OCI-LY1 (cell line): Measurements from ENCODE around the gene AASDH.

Experiments used
- H2AFZ ChIP-seq: fragments of 200-600 bp; sonication (generic), shearing (Covaris generic); 2 replicates; pipeline ENCODE4 v1.6.0; 2014; ENCODE audit warnings: antibody characterized with exemption, mild to moderate bottlenecking, low read length
- H3F3A ChIP-seq: fragments of 200-600 bp; sonication (generic), shearing (Covaris generic); 2 replicates; pipeline ENCODE4 v1.6.0; 2014; ENCODE audit warnings: mild to moderate bottlenecking, antibody characterized with exemption, low read length, moderate library complexity; ENCODE audit not compliant: insufficient read depth
- H3K27ac ChIP-seq: fragments of 200-600 bp; sonication (generic); 2 replicates; pipeline ENCODE4 v1.5.1; 2014; ENCODE audit warnings: low read length, mixed run types, mild to moderate bottlenecking, low read depth; ENCODE audit not compliant: poor library complexity, severe bottlenecking
- H3K27me3 ChIP-seq: fragments of 200-600 bp; sonication (generic); 2 replicates; pipeline ENCODE4 v1.6.0; 2014; ENCODE audit warnings: antibody characterized with exemption, mild to moderate bottlenecking, low read length, moderate library complexity; ENCODE audit not compliant: insufficient read depth
- H3K36me3 ChIP-seq: fragments of 200-600 bp; sonication (generic); 2 replicates; pipeline ENCODE4 v1.6.1; 2014; ENCODE audit warnings: mild to moderate bottlenecking, antibody characterized with exemption, low read length, moderate library complexity, mixed read lengths; ENCODE audit not compliant: insufficient read depth
- H3K4me1 ChIP-seq: fragments of 200-600 bp; sonication (generic); 2 replicates; pipeline ENCODE4 v1.5.1; 2014; ENCODE audit warnings: mild to moderate bottlenecking, low read length, moderate library complexity; ENCODE audit not compliant: insufficient read depth, severe bottlenecking
- H3K4me2 ChIP-seq: fragments of 200-600 bp; sonication (generic), shearing (Covaris generic); 2 replicates; pipeline ENCODE4 v1.6.1; 2014; ENCODE audit warnings: low read length
- H3K4me3 ChIP-seq: fragments of 200-600 bp; sonication (generic); 2 replicates; pipeline ENCODE4 v1.5.1; 2014; ENCODE audit warnings: low read length, low read depth, mild to moderate bottlenecking, mixed read lengths; ENCODE audit not compliant: poor library complexity, severe bottlenecking
- H3K79me2 ChIP-seq: fragments of 200-600 bp; shearing (Covaris generic); 2 replicates; pipeline ENCODE4 v1.6.1; 2016; ENCODE audit warnings: mixed run types, low read length, mixed read lengths; ENCODE audit not compliant: insufficient read depth
- H3K9ac ChIP-seq: fragments of 200-600 bp; sonication (generic), shearing (Covaris generic); 2 replicates; pipeline ENCODE4 v1.6.1; 2014; ENCODE audit warnings: mild to moderate bottlenecking, low read length, mixed read lengths
- H3K9me2 ChIP-seq: fragments of 200-600 bp; sonication (generic), shearing (Covaris generic); 2 replicates; pipeline ENCODE4 v1.6.1; 2014; ENCODE audit warnings: low read depth, mild to moderate bottlenecking, low read length, mixed read lengths
- H3K9me3 ChIP-seq: fragments of 200-600 bp; shearing (Covaris generic); 2 replicates; pipeline ENCODE4 v1.6.1; 2014; ENCODE audit warnings: low read length, mixed read lengths
- H4K20me1 ChIP-seq: fragments of 200-600 bp; sonication (generic), shearing (Covaris generic); 2 replicates; pipeline ENCODE4 v1.6.0; 2016; ENCODE audit warnings: mild to moderate bottlenecking, low read length; ENCODE audit not compliant: insufficient read depth
- CTCF ChIP-seq: fragments of 200-600 bp; sonication (generic), shearing (Covaris generic); IDR thresholded peaks from 2 replicates; pipeline ENCODE4 v1.5.1; 2017; ENCODE audit warnings: mild to moderate bottlenecking, antibody characterized with exemption, low read length, moderate library complexity, mixed read lengths
- EZH2 ChIP-seq: fragments of 200-600 bp; sonication (generic), shearing (Covaris generic); IDR thresholded peaks from 2 replicates; pipeline ENCODE4 v1.8.0; 2017; ENCODE audit warnings: borderline replicate concordance, mixed run types, mild to moderate bottlenecking, antibody characterized with exemption, low read length, moderate library complexity, mixed read lengths

The AASDH gene

DNA sequence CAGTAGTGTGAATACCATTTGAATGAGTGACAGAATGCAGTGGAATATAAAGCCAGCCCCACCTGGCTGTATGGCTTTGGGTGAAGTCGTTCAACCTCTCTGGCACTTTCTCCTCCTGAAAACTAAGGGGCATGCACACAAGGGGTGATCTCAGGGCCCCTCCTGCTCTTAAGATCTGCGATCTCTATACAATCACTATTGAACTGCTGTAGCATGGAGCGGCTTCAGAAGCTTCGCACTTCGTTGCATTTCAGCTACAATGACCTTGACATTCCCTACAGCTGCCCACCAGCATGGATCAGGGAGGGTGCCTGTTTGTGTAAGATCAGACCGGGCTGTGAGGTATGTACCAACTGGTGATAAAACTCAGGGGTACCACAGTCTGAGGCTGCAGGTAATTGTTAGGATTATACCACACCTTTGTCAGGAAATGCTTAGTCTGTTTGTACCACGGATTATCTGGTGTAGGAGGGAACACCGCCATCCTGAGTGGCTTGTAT lies 85.2 kb downstream of the AASDH start:
- H3K79me2 ChIP-seq, result no peaks in the 10 kb centered on the region
- no peak overlapping the region for H3K4me2 ChIP-seq
- no peaks in the 10 kb centered on the region for H3F3A ChIP-seq
- H3K27ac ChIP-seq, result no peak overlapping the region
- no peak overlapping the region for H3K4me3 ChIP-seq
- no peak overlapping the region for H2AFZ ChIP-seq
- H3K36me3 ChIP-seq, result no peaks in the 10 kb centered on the region
- H3K4me1 ChIP-seq, result no peaks in the 10 kb centered on the region
- no peaks in the 10 kb centered on the region for H3K27me3 ChIP-seq
- TF ChIP-seq EZH2 (no peak), CTCF (no peak)
- H3K9ac ChIP-seq, result no peak overlapping the region
- no peaks in the 10 kb centered on the region for H3K9me3 ChIP-seq
- no peaks in the 10 kb centered on the region for H3K9me2 ChIP-seq
- H4K20me1 ChIP-seq, result no peaks in the 10 kb centered on the region

GRCh38 chr4:56301181-56301996 lies 85.9 kb downstream of the AASDH start:
- H3K36me3 ChIP-seq, result no peaks in the 10 kb centered on the region
- no peaks in the 10 kb centered on the region for H3K79me2 ChIP-seq
- H3K9me3 ChIP-seq, result no peaks in the 10 kb centered on the region
- no peaks in the 10 kb centered on the region for H3K4me1 ChIP-seq
- no peak overlapping the region for H2AFZ ChIP-seq
- H4K20me1 ChIP-seq, result no peaks in the 10 kb centered on the region
- no peaks in the 10 kb centered on the region for H3K9me2 ChIP-seq
- H3K27me3 ChIP-seq, result no peaks in the 10 kb centered on the region
- no peak overlapping the region for H3K4me3 ChIP-seq
- H3F3A ChIP-seq, result no peaks in the 10 kb centered on the region
- no peak overlapping the region for H3K9ac ChIP-seq
- TF ChIP-seq EZH2 (no peak), CTCF (peak; percentile 88)
- H3K27ac ChIP-seq, result no peak overlapping the region
- no peak overlapping the region for H3K4me2 ChIP-seq

- Histone ChIP-seq H3K4me3 (no peak overlapping the region), H3K27me3 (no peaks in the 10 kb centered on the region), H3K9me3 (no peaks in the 10 kb centered on the region), H3K9me2 (no peaks in the 10 kb centered on the region), H3K4me1 (no peaks in the 10 kb centered on the region), H2AFZ (no peak overlapping the region), H3F3A (no peaks in the 10 kb centered on the region), H3K79me2 (no peaks in the 10 kb centered on the region), H3K9ac (no peak overlapping the region), H4K20me1 (no peaks in the 10 kb centered on the region), H3K4me2 (no peak overlapping the region), H3K36me3 (no peaks in the 10 kb centered on the region), H3K27ac (no peak overlapping the region)
- TF ChIP-seq EZH2, result no peak
- no peak for TF ChIP-seq CTCF
Measured at GRCh38 chr4:56298236-56298635, 89.1 kb downstream of the AASDH start.
